ENCODE data around the gene USP15.
A peak's percentile ranks its signal among the peaks of the same experiment; 100 is the strongest.

USP15 gene

GRCh38 chr12:62263966-62264365 is 3.8 kb downstream of the USP15 start:
- H3K36me3 ChIP-seq (replicated peaks; ENCODE audit: insufficient read depth, low read length): no peaks in the 10 kb centered on the region
- peak overlapping the region; percentile 25 for H3K4me2 ChIP-seq (ENCODE audit: low read depth, low read length)
- peaks cover 34% of the 10 kb centered on the region for H3K4me1 ChIP-seq (ENCODE audit: low read length)
- no peak overlapping the region for H2AFZ ChIP-seq (ENCODE audit: low read length)
- H4K20me1 ChIP-seq (ENCODE audit: insufficient read depth, low read length): peaks cover 68% of the 10 kb centered on the region
- peaks cover 26% of the 10 kb centered on the region for H3F3A ChIP-seq (ENCODE audit: insufficient read depth, low read length)
- H3K79me2 ChIP-seq (ENCODE audit: low read length): peaks cover 87% of the 10 kb centered on the region
- no peak overlapping the region for H3K4me3 ChIP-seq (ENCODE audit: low read length)
- TF ChIP-seq, protein P1, sequence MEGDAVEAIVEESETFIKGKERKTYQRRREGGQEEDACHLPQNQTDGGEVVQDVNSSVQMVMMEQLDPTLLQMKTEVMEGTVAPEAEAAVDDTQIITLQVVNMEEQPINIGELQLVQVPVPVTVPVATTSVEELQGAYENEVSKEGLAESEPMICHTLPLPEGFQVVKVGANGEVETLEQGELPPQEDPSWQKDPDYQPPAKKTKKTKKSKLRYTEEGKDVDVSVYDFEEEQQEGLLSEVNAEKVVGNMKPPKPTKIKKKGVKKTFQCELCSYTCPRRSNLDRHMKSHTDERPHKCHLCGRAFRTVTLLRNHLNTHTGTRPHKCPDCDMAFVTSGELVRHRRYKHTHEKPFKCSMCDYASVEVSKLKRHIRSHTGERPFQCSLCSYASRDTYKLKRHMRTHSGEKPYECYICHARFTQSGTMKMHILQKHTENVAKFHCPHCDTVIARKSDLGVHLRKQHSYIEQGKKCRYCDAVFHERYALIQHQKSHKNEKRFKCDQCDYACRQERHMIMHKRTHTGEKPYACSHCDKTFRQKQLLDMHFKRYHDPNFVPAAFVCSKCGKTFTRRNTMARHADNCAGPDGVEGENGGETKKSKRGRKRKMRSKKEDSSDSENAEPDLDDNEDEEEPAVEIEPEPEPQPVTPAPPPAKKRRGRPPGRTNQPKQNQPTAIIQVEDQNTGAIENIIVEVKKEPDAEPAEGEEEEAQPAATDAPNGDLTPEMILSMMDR (IDR thresholded peaks at IDR 0.05; ENCODE audit: low read length): no peak
- TF ChIP-seq EZH2 (optimal IDR thresholded peaks at IDR 0.05; ENCODE audit: low read depth, low read length) (no peak), EZH2phosphoT487 (IDR thresholded peaks at IDR 0.05; ENCODE audit: low read length) (no peak)
- no peak overlapping the region for H3K27ac ChIP-seq (ENCODE audit: low read length)
- H3K27me3 ChIP-seq (replicated peaks; ENCODE audit: insufficient read depth, low read length): no peaks in the 10 kb centered on the region
- no peaks in the 10 kb centered on the region for H3K9me3 ChIP-seq (replicated peaks; ENCODE audit: insufficient read depth, low read length)
- H3K9ac ChIP-seq (ENCODE audit: low read length): no peak overlapping the region
- no peak for DNase-seq
- H3K9me2 ChIP-seq (replicated peaks; ENCODE audit: insufficient read depth, low read length): no peaks in the 10 kb centered on the region

DNA sequence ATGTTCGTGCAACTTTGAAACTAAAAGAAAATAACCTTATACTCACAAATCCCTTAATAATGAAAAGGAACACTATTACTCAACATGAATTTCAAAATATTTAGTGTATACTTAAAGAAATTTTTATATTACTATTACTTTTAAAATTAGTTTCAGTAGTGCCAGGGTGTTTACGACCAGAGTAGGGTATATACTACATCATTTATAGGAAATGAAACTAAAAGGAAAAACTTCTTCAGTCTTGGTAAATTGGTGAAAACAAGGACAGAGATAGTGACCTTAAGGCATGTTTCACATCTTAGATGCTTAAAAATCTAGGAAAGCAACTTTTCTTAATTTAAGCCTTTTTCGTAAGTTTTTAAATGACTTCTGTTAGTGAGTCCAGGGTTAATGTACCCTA is 4.5 kb downstream of the USP15 start:
- Histone ChIP-seq H3K9me2 (replicated peaks; ENCODE audit: insufficient read depth, low read length) (no peaks in the 10 kb centered on the region), H3K4me2 (ENCODE audit: low read depth, low read length) (peak overlapping the region; percentile 25; the same call in 1 of the 2 replicates), H2AFZ (ENCODE audit: low read length) (no peak overlapping the region), H3K27me3 (replicated peaks; ENCODE audit: insufficient read depth, low read length) (no peaks in the 10 kb centered on the region), H3K79me2 (ENCODE audit: low read length) (peaks cover 94% of the 10 kb centered on the region), H3K27ac (ENCODE audit: low read length) (no peak overlapping the region), H4K20me1 (ENCODE audit: insufficient read depth, low read length) (peaks cover 75% of the 10 kb centered on the region), H3F3A (ENCODE audit: insufficient read depth, low read length) (peaks cover 19% of the 10 kb centered on the region), H3K36me3 (replicated peaks; ENCODE audit: insufficient read depth, low read length) (no peaks in the 10 kb centered on the region), H3K4me3 (ENCODE audit: low read length) (no peak overlapping the region), H3K9me3 (replicated peaks; ENCODE audit: insufficient read depth, low read length) (no peaks in the 10 kb centered on the region), H3K4me1 (ENCODE audit: low read length) (peaks cover 34% of the 10 kb centered on the region), H3K9ac (ENCODE audit: low read length) (no peak overlapping the region)
- DNase-seq: peak; percentile 21
- TF ChIP-seq, protein P1 (IDR thresholded peaks at IDR 0.05; ENCODE audit: low read length): no peak
- TF ChIP-seq EZH2 (optimal IDR thresholded peaks at IDR 0.05; ENCODE audit: low read depth, low read length) (no peak), EZH2phosphoT487 (IDR thresholded peaks at IDR 0.05; ENCODE audit: low read length) (no peak)

DNA sequence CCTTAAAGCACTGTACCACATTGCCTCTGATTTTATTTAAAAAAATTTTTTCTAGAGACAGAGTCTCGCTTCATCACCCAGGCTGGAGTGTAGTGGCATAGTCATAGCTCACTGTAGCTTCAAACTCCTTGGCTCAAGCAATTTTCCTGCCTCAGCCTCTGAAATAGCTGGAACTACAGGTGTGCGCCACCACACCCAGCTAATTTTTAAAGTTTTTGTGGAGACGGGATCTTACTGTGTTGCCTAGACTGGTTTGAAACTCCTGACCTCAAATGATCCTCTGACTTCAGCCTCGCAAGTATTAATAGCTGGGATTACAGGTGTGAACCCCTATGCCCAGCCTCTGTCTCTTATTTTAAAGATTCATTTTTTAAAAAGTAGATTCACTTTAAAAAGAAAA is 5.3 kb downstream of the USP15 start:
- H3K4me1 ChIP-seq (ENCODE audit: low read length): peaks cover 34% of the 10 kb centered on the region
- H3K36me3 ChIP-seq (replicated peaks; ENCODE audit: insufficient read depth, low read length): no peaks in the 10 kb centered on the region
- no peak overlapping the region for H3K4me2 ChIP-seq (ENCODE audit: low read depth, low read length)
- no peak for DNase-seq
- TF ChIP-seq, protein P1 (IDR thresholded peaks at IDR 0.05; ENCODE audit: low read length): no peak
- no peak for TF ChIP-seq EZH2phosphoT487 (IDR thresholded peaks at IDR 0.05; ENCODE audit: low read length)
- no peak for TF ChIP-seq EZH2 (optimal IDR thresholded peaks at IDR 0.05; ENCODE audit: low read depth, low read length)
- H4K20me1 ChIP-seq (ENCODE audit: insufficient read depth, low read length): peaks cover 83% of the 10 kb centered on the region
- H3K79me2 ChIP-seq (ENCODE audit: low read length): peaks cover 99% of the 10 kb centered on the region
- no peak overlapping the region for H3K9ac ChIP-seq (ENCODE audit: low read length)
- no peaks in the 10 kb centered on the region for H3K9me2 ChIP-seq (replicated peaks; ENCODE audit: insufficient read depth, low read length)
- no peak overlapping the region for H3K4me3 ChIP-seq (ENCODE audit: low read length)
- no peaks in the 10 kb centered on the region for H3K27me3 ChIP-seq (replicated peaks; ENCODE audit: insufficient read depth, low read length)
- no peak overlapping the region for H2AFZ ChIP-seq (ENCODE audit: low read length)
- peaks cover 12% of the 10 kb centered on the region for H3F3A ChIP-seq (ENCODE audit: insufficient read depth, low read length)
- H3K27ac ChIP-seq (ENCODE audit: low read length): no peak overlapping the region
- H3K9me3 ChIP-seq (replicated peaks; ENCODE audit: insufficient read depth, low read length): no peaks in the 10 kb centered on the region

Data from MM.1S (cell line).